ENCODE data around the gene WWOX. TPM values are rescaled to one million over a fixed set of nuclear protein-coding genes. Genes with fewer than 3 reads are reported as not detected.

Gene WWOX
- total RNA-seq, 1 donor from 2014 or later = 7.3 TPM

DNA sequence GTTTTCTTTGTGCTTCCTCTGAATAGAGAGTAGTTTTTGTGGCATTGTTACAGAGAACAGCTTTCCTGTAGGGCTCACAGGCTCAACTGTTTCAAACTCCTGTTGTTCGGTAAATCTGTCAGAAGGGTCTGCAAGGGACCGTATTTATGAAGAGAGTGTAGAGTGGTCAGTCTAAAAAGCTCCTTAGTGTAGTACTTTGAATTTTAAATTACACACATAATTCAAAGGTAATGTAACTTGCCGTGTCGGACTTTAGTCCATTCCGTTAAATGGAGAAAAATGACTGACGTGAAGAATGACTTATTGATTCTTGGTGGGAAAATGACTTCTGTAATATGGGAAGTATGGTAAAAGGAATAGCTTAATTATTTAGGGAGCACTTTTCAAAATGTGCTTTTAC lies 190.9 kb downstream of the WWOX start:
- peaks cover 2% of the 10 kb centered on the region for H3K4me1 Mint-ChIP-seq (ENCODE audit: low read depth, unreplicated experiment)
- no peaks in the 10 kb centered on the region for H3K9me3 ChIP-seq (ENCODE audit: insufficient read depth, low read depth, low read length)
- FAIRE-seq (no peak), DNase-seq (ENCODE audit: low read depth) (no peak)
- no peak overlapping the region for H2AFZ ChIP-seq (ENCODE audit: low read depth, low read length)
- no peak overlapping the region for H3K9ac ChIP-seq (ENCODE audit: low read length)
- H3K4me2 ChIP-seq (ENCODE audit: low read length) = no peak overlapping the region
- H3K27ac Mint-ChIP-seq (ENCODE audit: unreplicated experiment) = no peak overlapping the region
- H3K27me3 ChIP-seq (ENCODE audit: insufficient read depth, low read length) = no peaks in the 10 kb centered on the region
- H3K27ac ChIP-seq (ENCODE audit: low read depth, low read length) = no peak overlapping the region
- H3K27me3 Mint-ChIP-seq (ENCODE audit: low read depth, unreplicated experiment) = no peaks in the 10 kb centered on the region
- no peaks in the 10 kb centered on the region for H3K36me3 ChIP-seq (ENCODE audit: insufficient read depth, low read length)
- H3K4me1 ChIP-seq (ENCODE audit: insufficient read depth, low read length) = no peaks in the 10 kb centered on the region
- H4K20me1 ChIP-seq (ENCODE audit: insufficient read depth, low read length) = no peaks in the 10 kb centered on the region
- no peaks in the 10 kb centered on the region for H3K36me3 Mint-ChIP-seq (ENCODE audit: low read depth, unreplicated experiment)
- TF ChIP-seq EZH2 (IDR thresholded peaks at IDR 0.05; ENCODE audit: insufficient read depth, low read length) = no peak
- TF ChIP-seq CTCF (IDR thresholded peaks at IDR 0.05; ENCODE audit: insufficient read depth, low read depth, low read length) = no peak
- no peaks in the 10 kb centered on the region for H3K9me3 Mint-ChIP-seq (ENCODE audit: unreplicated experiment)
- H3K4me3 ChIP-seq (ENCODE audit: insufficient read depth, low read depth, low read length) = no peak overlapping the region
- H3K4me3 Mint-ChIP-seq (ENCODE audit: unreplicated experiment) = no peak overlapping the region
- no peaks in the 10 kb centered on the region for H3K79me2 ChIP-seq (ENCODE audit: insufficient read depth, low read length)

DNA sequence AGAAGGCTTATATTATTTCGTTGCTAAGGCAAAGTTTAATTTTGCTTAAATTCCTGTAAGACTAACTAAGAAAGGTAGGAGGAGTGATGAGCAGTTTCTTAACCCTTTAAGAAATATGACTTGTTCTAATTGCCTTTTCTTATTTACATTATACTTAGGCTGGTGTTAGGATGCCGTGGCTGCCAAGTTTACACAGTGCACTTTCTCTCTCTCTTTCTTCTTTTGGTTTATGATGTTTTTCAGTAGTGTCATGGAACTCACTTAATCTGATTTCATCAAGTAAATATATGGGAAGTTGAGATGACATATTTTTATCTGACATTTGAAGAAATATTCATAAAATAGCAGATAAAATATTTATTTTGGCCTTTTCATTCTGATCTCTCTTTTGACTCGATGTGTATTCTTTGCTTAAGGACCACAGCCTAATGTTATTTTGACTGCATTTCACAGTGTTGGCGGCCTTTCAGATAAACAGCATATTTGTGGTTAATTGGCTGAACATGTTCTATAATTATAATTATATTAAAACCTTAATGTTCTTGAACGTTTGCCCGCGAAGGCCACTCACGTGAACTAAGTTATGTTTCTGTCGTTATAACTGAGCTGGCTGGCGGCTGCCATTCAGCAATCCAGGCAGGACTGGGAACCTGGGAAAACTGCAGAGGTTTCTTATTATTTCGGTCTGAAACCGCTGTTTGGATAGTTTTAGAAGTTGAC lies 191.6 kb downstream of the WWOX start:
- Mint-ChIP-seq H3K36me3 (ENCODE audit: low read depth, unreplicated experiment) (no peaks in the 10 kb centered on the region), H3K27ac (ENCODE audit: unreplicated experiment) (no peak overlapping the region), H3K9me3 (ENCODE audit: unreplicated experiment) (no peaks in the 10 kb centered on the region), H3K27me3 (ENCODE audit: low read depth, unreplicated experiment) (no peaks in the 10 kb centered on the region), H3K4me3 (ENCODE audit: unreplicated experiment) (no peak overlapping the region), H3K4me1 (ENCODE audit: low read depth, unreplicated experiment) (peaks cover 2% of the 10 kb centered on the region)
- H3K79me2 ChIP-seq (ENCODE audit: insufficient read depth, low read length) = no peaks in the 10 kb centered on the region
- H3K4me2 ChIP-seq (ENCODE audit: low read length) = no peak overlapping the region
- no peak overlapping the region for H3K9ac ChIP-seq (ENCODE audit: low read length)
- no peak overlapping the region for H2AFZ ChIP-seq (ENCODE audit: low read depth, low read length)
- TF ChIP-seq CTCF (IDR thresholded peaks at IDR 0.05; ENCODE audit: insufficient read depth, low read depth, low read length) = no peak
- no peak for TF ChIP-seq EZH2 (IDR thresholded peaks at IDR 0.05; ENCODE audit: insufficient read depth, low read length)
- no peaks in the 10 kb centered on the region for H3K36me3 ChIP-seq (ENCODE audit: insufficient read depth, low read length)
- H3K4me1 ChIP-seq (ENCODE audit: insufficient read depth, low read length) = no peaks in the 10 kb centered on the region
- H3K9me3 ChIP-seq (ENCODE audit: insufficient read depth, low read depth, low read length) = no peaks in the 10 kb centered on the region
- no peaks in the 10 kb centered on the region for H4K20me1 ChIP-seq (ENCODE audit: insufficient read depth, low read length)
- H3K4me3 ChIP-seq (ENCODE audit: insufficient read depth, low read depth, low read length) = no peak overlapping the region
- no peak for FAIRE-seq
- H3K27ac ChIP-seq (ENCODE audit: low read depth, low read length) = no peak overlapping the region
- H3K27me3 ChIP-seq (ENCODE audit: insufficient read depth, low read length) = no peaks in the 10 kb centered on the region
- DNase-seq (ENCODE audit: low read depth) = no peak

- Mint-ChIP-seq H3K9me3 (ENCODE audit: unreplicated experiment) (no peaks in the 10 kb centered on the region), H3K27me3 (ENCODE audit: low read depth, unreplicated experiment) (no peaks in the 10 kb centered on the region), H3K4me3 (ENCODE audit: unreplicated experiment) (no peak overlapping the region), H3K4me1 (ENCODE audit: low read depth, unreplicated experiment) (peaks cover 2% of the 10 kb centered on the region), H3K27ac (ENCODE audit: unreplicated experiment) (no peak overlapping the region), H3K36me3 (ENCODE audit: low read depth, unreplicated experiment) (no peaks in the 10 kb centered on the region)
- Histone ChIP-seq H3K4me1 (ENCODE audit: insufficient read depth, low read length) (no peaks in the 10 kb centered on the region), H3K9me3 (ENCODE audit: insufficient read depth, low read depth, low read length) (no peaks in the 10 kb centered on the region), H3K27me3 (ENCODE audit: insufficient read depth, low read length) (no peaks in the 10 kb centered on the region), H3K27ac (ENCODE audit: low read depth, low read length) (no peak overlapping the region), H4K20me1 (ENCODE audit: insufficient read depth, low read length) (no peaks in the 10 kb centered on the region), H3K36me3 (ENCODE audit: insufficient read depth, low read length) (no peaks in the 10 kb centered on the region), H2AFZ (ENCODE audit: low read depth, low read length) (no peak overlapping the region), H3K4me3 (ENCODE audit: insufficient read depth, low read depth, low read length) (no peak overlapping the region), H3K79me2 (ENCODE audit: insufficient read depth, low read length) (no peaks in the 10 kb centered on the region), H3K4me2 (ENCODE audit: low read length) (no peak overlapping the region), H3K9ac (ENCODE audit: low read length) (no peak overlapping the region)
- DNase-seq (ENCODE audit: low read depth) = no peak
- no peak for FAIRE-seq
- TF ChIP-seq EZH2 (IDR thresholded peaks at IDR 0.05; ENCODE audit: insufficient read depth, low read length) (no peak), CTCF (IDR thresholded peaks at IDR 0.05; ENCODE audit: insufficient read depth, low read depth, low read length) (no peak)
These were observed 192.2 kb downstream of the WWOX start for GRCh38 chr16:78291604-78292003.
